Mesothelial cell of epicardium (in vitro differentiated cells): ENCODE data around the gene APBB1. TPM values are rescaled to one million over a fixed set of nuclear protein-coding genes. Genes with fewer than 3 reads are reported as not detected.

Experiments used
- DNase-seq, 2 experiments: peaks; one replicate each; pipeline ENCODE4 v3.0.0; 2021; ENCODE audit warnings: low spot score in 2 of 2; ENCODE audit not compliant: unreplicated experiment in 2 of 2
- H3K27ac Mint-ChIP-seq: 2 replicates; pipeline ENCODE4 v1.8.0; 2021; ENCODE audit warnings: mixed read lengths
- H3K27me3 Mint-ChIP-seq: 2 replicates; pipeline ENCODE4 v1.8.0; 2021; ENCODE audit warnings: low read depth, mixed read lengths
- H3K36me3 Mint-ChIP-seq: 2 replicates; pipeline ENCODE4 v1.8.0; 2021; ENCODE audit warnings: mixed read lengths
- H3K4me1 Mint-ChIP-seq: 2 replicates; pipeline ENCODE4 v1.8.0; 2021; ENCODE audit warnings: mixed read lengths
- H3K4me3 Mint-ChIP-seq: 2 replicates; pipeline ENCODE4 v1.8.0; 2021; ENCODE audit warnings: mild to moderate bottlenecking, moderate library complexity, mixed read lengths
- H3K9me3 Mint-ChIP-seq: 2 replicates; pipeline ENCODE4 v1.8.0; 2021; ENCODE audit warnings: mixed read lengths
- total RNA-seq: library from RNA; stranded (reverse); gene quantifications from 3 replicates; pipeline ENCODE4 v1.2.1, GENCODE V29; 2021
- TF ChIP-seq, protein P1 (sequence below): fragments of 200-600 bp; sonication (generic); IDR thresholded peaks from one replicate; pipeline ENCODE4 v1.5.0; 2021; ENCODE audit warnings: antibody characterized with exemption; ENCODE audit not compliant: unreplicated experiment

The APBB1 gene
- total RNA-seq, 1 donor from 2014 or later: 62.4 TPM

DNA sequence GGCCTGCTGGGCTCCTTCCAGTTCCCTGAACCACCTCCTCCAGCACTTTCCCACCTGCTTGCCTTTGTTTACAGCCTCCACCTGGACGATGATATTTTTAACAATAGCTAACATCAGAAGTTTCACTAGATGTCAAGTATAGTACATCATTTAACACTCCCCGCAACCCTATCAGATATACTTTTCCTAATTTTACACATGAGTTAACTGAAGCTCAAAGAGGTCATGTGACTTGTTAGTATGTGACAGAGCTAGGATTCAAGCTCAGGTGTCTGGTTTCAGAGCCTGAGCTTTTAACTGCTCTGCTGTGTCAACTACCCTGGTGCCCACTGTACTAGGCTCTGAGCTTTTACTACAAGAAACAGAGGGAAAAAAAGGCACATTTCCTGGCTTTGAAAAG is 36.2 kb upstream of the APBB1 start:
- no peaks in the 10 kb centered on the region for H3K27me3 Mint-ChIP-seq
- H3K4me3 Mint-ChIP-seq: no peak overlapping the region
- peaks cover 4% of the 10 kb centered on the region for H3K4me1 Mint-ChIP-seq
- H3K27ac Mint-ChIP-seq: no peak overlapping the region
- H3K9me3 Mint-ChIP-seq: no peaks in the 10 kb centered on the region
- H3K36me3 Mint-ChIP-seq: no peaks in the 10 kb centered on the region
- DNase-seq: no peak
- TF ChIP-seq, protein P1, sequence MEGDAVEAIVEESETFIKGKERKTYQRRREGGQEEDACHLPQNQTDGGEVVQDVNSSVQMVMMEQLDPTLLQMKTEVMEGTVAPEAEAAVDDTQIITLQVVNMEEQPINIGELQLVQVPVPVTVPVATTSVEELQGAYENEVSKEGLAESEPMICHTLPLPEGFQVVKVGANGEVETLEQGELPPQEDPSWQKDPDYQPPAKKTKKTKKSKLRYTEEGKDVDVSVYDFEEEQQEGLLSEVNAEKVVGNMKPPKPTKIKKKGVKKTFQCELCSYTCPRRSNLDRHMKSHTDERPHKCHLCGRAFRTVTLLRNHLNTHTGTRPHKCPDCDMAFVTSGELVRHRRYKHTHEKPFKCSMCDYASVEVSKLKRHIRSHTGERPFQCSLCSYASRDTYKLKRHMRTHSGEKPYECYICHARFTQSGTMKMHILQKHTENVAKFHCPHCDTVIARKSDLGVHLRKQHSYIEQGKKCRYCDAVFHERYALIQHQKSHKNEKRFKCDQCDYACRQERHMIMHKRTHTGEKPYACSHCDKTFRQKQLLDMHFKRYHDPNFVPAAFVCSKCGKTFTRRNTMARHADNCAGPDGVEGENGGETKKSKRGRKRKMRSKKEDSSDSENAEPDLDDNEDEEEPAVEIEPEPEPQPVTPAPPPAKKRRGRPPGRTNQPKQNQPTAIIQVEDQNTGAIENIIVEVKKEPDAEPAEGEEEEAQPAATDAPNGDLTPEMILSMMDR: no peak

DNA sequence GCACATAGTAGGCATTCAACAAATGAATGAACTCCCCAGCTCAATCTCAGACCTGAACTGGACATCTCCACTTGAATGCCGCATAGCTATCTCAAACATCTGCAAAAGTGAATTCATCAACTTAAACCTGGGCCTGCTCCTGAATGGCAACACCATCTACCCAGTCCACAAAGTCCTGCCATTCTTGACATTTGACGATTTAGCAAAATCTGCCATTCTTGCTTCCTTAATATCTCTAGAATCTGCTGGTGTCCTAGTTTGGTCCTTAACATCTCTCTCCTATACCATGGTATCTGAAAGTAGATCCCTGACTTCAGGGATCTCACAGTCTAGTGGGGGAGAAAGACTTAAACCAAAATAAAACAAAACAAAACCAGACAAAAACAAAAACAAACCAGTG is 34.3 kb upstream of the APBB1 start:
- DNase-seq: no peak
- Mint-ChIP-seq H3K27ac (no peak overlapping the region), H3K27me3 (no peaks in the 10 kb centered on the region), H3K36me3 (no peaks in the 10 kb centered on the region), H3K9me3 (no peaks in the 10 kb centered on the region), H3K4me3 (no peak overlapping the region), H3K4me1 (peaks cover under 1% of the 10 kb centered on the region)
- TF ChIP-seq, protein P1: no peak

DNA sequence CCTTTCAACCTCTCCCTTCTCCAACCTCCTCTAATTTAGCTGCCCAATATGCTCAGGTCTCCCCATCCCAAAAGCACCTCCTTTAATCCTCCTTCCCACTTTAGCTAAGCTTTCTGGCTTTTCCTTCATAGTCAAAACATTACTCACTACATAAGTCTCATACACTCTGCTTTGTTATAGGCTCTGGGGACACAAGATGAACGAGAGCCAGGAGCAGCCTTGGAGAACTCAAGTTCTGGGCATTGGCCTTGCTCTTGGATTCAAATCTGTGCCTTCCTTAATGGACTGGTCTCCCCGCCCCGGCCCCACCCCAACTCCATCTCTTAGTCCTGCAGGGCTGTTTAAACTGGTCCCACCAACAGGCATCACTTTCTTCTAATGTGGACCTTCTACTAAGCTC is 33.3 kb upstream of the APBB1 start:
- TF ChIP-seq, protein P1: no peak
- Mint-ChIP-seq H3K27me3 (no peaks in the 10 kb centered on the region), H3K27ac (no peak overlapping the region), H3K36me3 (no peaks in the 10 kb centered on the region), H3K4me3 (no peak overlapping the region), H3K9me3 (no peaks in the 10 kb centered on the region), H3K4me1 (no peaks in the 10 kb centered on the region)
- no peak for DNase-seq

DNA sequence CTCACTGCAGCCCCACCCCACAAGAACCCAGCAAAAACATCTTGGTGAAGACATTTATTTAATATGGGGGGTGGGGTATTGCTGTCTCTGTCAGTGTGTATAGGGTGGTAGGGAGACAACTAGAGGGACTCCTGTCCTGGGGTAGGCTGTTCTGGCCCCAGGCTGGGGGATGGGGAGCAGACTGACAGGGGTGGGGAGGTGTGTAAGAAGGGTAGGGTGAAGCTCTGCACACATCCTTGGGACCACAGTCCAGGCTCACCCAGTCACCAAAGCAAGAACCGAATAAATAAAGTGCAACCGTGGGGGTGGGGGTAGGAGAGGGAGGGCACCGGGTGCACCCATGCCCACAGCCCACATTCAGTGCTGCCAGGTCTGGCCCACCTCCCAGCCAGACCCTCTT is 29.7 kb upstream of the APBB1 start:
- H3K9me3 Mint-ChIP-seq: no peaks in the 10 kb centered on the region
- no peak overlapping the region for H3K4me3 Mint-ChIP-seq
- no peaks in the 10 kb centered on the region for H3K4me1 Mint-ChIP-seq
- no peak for DNase-seq
- H3K36me3 Mint-ChIP-seq: no peaks in the 10 kb centered on the region
- no peak overlapping the region for H3K27ac Mint-ChIP-seq
- TF ChIP-seq, protein P1: no peak
- H3K27me3 Mint-ChIP-seq: no peaks in the 10 kb centered on the region

DNA sequence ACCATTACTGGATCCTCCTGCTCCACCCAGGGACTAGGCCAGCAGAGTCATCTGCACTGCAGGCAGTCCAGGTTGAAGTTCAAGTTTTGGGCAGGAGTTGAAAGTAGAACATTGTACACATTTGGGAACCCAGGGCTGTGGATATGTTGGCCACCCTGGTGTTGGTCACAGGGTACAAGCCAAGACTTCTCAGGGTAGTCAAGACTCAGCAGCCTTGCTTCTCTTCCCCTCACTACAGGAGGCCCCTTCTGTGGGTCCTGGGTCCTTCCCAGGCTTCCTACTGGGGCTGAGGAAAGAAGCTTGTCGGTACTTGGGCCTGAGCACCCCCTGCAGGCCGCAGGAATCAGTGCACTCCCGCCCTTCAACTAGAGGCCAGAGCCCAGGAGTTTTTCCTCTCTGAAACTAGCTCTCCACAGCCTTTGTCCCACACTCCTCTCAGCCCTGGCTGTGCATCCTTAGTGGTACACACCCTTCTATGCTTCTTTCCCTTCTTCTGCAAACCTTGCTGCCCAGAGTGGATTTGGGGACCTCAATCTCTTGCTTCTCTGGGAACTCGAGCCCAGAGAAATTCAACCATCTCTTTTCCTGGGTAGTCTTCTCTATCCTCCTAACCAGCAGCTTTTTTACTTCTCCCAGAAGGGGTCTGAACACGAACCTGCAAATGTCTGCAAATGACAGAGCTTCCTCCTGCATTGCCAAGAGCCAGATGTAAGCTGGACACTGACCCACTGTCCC is 24.5 kb upstream of the APBB1 start:
- Mint-ChIP-seq H3K4me3 (no peak overlapping the region), H3K9me3 (no peaks in the 10 kb centered on the region), H3K36me3 (no peaks in the 10 kb centered on the region), H3K4me1 (peaks cover 2% of the 10 kb centered on the region), H3K27ac (no peak overlapping the region), H3K27me3 (no peaks in the 10 kb centered on the region)
- TF ChIP-seq, protein P1: peak; percentile 78
- DNase-seq: peak in 1 of 2 experiments; percentile 54
